Measurements from ENCODE around the gene TCN2. TPM values are rescaled to one million over a fixed set of nuclear protein-coding genes. Genes with fewer than 3 reads are reported as not detected.

Gene TCN2
- total and polyA plus RNA-seq, 2 experiments from 2014 or later, result 6.1 to 7.8 TPM

GRCh38 chr22:30574095-30574981, 32.6 kb upstream of the TCN2 start, which contains the start of gene GAL3ST1:
GAL3ST1 (minus strand) TSS chr22:30574665; CDS start chr22:30557392, 17,273 bp downstream.
- Histone ChIP-seq H3K36me3 (peaks cover 23% of the 10 kb centered on the region), H3K27me3 (peaks cover 9% of the 10 kb centered on the region), H3K4me1 (ENCODE audit: low read depth) (no peaks in the 10 kb centered on the region), H3K4me3 (peak within 1 kb of the TSS; percentile 29), H3K9me3 (ENCODE audit: low read depth) (no peaks in the 10 kb centered on the region), H3K27ac (no peak within 1 kb of the TSS)
- DNase-seq (ENCODE audit: low read depth in 1 of 2, low spot score in 1 of 2), result peak in 1 of 2 donors; percentile 53
- TF ChIP-seq CTCF (IDR thresholded peaks at IDR 0.05; ENCODE audit: low read depth, low read length), result no peak

- peak in 1 of 2 donors; percentile 94 for DNase-seq (ENCODE audit: low read depth in 1 of 2, low spot score in 1 of 2)
- H3K27ac ChIP-seq, result no peak overlapping the region
Measured at GRCh38 chr22:30574997-30575671, 31.8 kb upstream of the TCN2 start.

GRCh38 chr22:30575859-30576258, 31.1 kb upstream of the TCN2 start:
- DNase-seq (ENCODE audit: low read depth in 1 of 2, low spot score in 1 of 2), result no peak
- no peak overlapping the region for H3K27ac ChIP-seq
- no peak overlapping the region for H3K4me3 ChIP-seq
- no peak for TF ChIP-seq CTCF (IDR thresholded peaks at IDR 0.05; ENCODE audit: low read depth, low read length)
- H3K4me1 ChIP-seq (ENCODE audit: low read depth), result no peaks in the 10 kb centered on the region
- no peaks in the 10 kb centered on the region for H3K9me3 ChIP-seq (ENCODE audit: low read depth)
- H3K27me3 ChIP-seq, result peaks cover 9% of the 10 kb centered on the region
- peaks cover 37% of the 10 kb centered on the region for H3K36me3 ChIP-seq

More at GRCh38 chr22:30574997-30575671, 31.8 kb upstream of the TCN2 start:
- H3K4me1 ChIP-seq (ENCODE audit: low read depth), result no peaks in the 10 kb centered on the region
- TF ChIP-seq CTCF (IDR thresholded peaks at IDR 0.05; ENCODE audit: low read depth, low read length), result no peak
- peak overlapping the region; percentile 29 for H3K4me3 ChIP-seq
- peaks cover 31% of the 10 kb centered on the region for H3K36me3 ChIP-seq
- peaks cover 9% of the 10 kb centered on the region for H3K27me3 ChIP-seq
- no peaks in the 10 kb centered on the region for H3K9me3 ChIP-seq (ENCODE audit: low read depth)

GRCh38 chr22:30578481-30578880, 28.5 kb upstream of the TCN2 start:
- Histone ChIP-seq H3K27me3 (peaks cover 8% of the 10 kb centered on the region), H3K4me3 (no peak overlapping the region), H3K27ac (no peak overlapping the region), H3K4me1 (ENCODE audit: low read depth) (no peaks in the 10 kb centered on the region), H3K36me3 (peaks cover 50% of the 10 kb centered on the region), H3K9me3 (ENCODE audit: low read depth) (no peaks in the 10 kb centered on the region)
- DNase-seq (ENCODE audit: low read depth in 1 of 2, low spot score in 1 of 2), result no peak
- no peak for TF ChIP-seq CTCF (IDR thresholded peaks at IDR 0.05; ENCODE audit: low read depth, low read length)

GRCh38 chr22:30580896-30581295, 26.1 kb upstream of the TCN2 start:
- Histone ChIP-seq H3K27me3 (no peaks in the 10 kb centered on the region), H3K4me1 (ENCODE audit: low read depth) (no peaks in the 10 kb centered on the region), H3K9me3 (ENCODE audit: low read depth) (no peaks in the 10 kb centered on the region), H3K27ac (no peak overlapping the region), H3K4me3 (no peak overlapping the region), H3K36me3 (peaks cover 57% of the 10 kb centered on the region)
- no peak for TF ChIP-seq CTCF (IDR thresholded peaks at IDR 0.05; ENCODE audit: low read depth, low read length)
- DNase-seq (ENCODE audit: low read depth in 1 of 2, low spot score in 1 of 2), result no peak
